SK-N-MC (cell line): ENCODE results near the gene KDM4B.
"Not testable (repeated sequence)": the region's sequence is repeated elsewhere in the genome, so short reads cannot be mapped to it uniquely, and the experiment has no call there.

Experiments used
- EZH2 ChIP-seq: fragments of 200-600 bp; sonication (generic); IDR thresholded peaks from one replicate; pipeline ENCODE4 v1.6.1; 2017; ENCODE audit warnings: antibody characterized with exemption
- FOXP2 ChIP-seq: optimal IDR thresholded peaks from 2 replicates; pipeline ENCODE3; 2011; ENCODE audit warnings: mild to moderate bottlenecking, moderate library complexity; ENCODE audit not compliant: insufficient read depth; ENCODE audit errors: extremely low read length, control extremely low read depth
- POLR2AphosphoS5 ChIP-seq: IDR thresholded peaks from 2 replicates; pipeline ENCODE4 v1.6.1; 2012; ENCODE audit warnings: mild to moderate bottlenecking, low read depth, low read length, borderline replicate concordance

DNA sequence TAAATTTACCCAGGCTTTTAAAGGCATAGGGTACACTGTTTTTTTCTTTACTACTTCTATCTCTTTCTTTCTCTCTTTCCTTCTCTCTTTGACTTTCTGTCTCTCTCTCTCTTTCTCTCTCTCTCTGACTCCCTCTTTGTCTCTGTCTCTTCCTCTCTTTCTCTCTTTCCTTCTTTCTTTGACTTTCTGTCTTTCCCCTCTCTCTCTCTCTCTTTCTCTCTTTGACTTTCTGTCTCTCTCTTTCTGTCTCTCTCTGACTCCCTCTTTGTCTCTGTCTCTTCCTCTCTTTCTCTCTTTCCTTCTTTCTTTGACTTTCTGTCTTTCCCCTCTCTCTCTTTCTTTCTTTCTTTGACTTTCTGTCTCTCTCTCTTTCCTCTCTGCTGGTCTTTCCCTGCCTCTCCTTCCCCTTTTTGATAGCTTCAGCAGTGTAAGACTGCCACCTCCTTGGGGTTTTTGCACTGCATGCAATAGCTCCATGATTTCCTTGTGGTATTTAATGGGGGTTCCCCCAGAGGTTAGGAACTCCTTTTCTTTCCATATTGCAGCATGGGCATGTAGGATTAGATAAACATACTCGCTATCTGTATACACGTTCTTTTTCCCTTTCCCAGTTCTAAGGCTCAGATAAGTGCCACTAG lies 191.4 kb downstream of the KDM4B start:
- not testable (repeated sequence) for TF ChIP-seq POLR2AphosphoS5, EZH2, FOXP2
